ENCODE data around the gene HPCAL4. TPM values are rescaled to one million over a fixed set of nuclear protein-coding genes. Genes with fewer than 3 reads are reported as not detected.

Gene HPCAL4
- total RNA-seq, 1 experiment from 2014 or later: 0.14 TPM

GRCh38 chr1:39681294-39681693, 9.9 kb downstream of the HPCAL4 start:
- POLR2A ChIA-PET: no interaction called here
- no peak for TF ChIP-seq CTCF (IDR thresholded peaks at IDR 0.05; ENCODE audit: insufficient read depth in 1 of 2, low read depth in 1 of 2, low read length in 1 of 2, severe bottlenecking in 1 of 2, unreplicated experiment in 1 of 2)
- Histone ChIP-seq H3K4me1 (no peaks in the 10 kb centered on the region), H3K4me3 (ENCODE audit: low read depth, low read length) (no peak overlapping the region), H3K9me3 (no peaks in the 10 kb centered on the region), H3K36me3 (ENCODE audit: control insufficient read depth, insufficient read depth, low read length) (no peaks in the 10 kb centered on the region), H3K27me3 (replicated peaks; ENCODE audit: control insufficient read depth, insufficient read depth, low read length) (no peaks in the 10 kb centered on the region)
- no peaks in the 10 kb centered on the region for H3K36me3 Mint-ChIP-seq (ENCODE audit: insufficient read depth, unreplicated experiment)
- no peaks in the 10 kb centered on the region for H3K4me1 Mint-ChIP-seq (ENCODE audit: low read depth, unreplicated experiment)
- no peaks in the 10 kb centered on the region for H3K9me3 Mint-ChIP-seq (ENCODE audit: unreplicated experiment)
- intact Hi-C loops (cut with micrococcal nuclease; ENCODE audit: unreplicated experiment): no loop called here
- no peak overlapping the region for H3K4me3 Mint-ChIP-seq (ENCODE audit: unreplicated experiment)
- no peak for DNase-seq
- H3K27ac Mint-ChIP-seq (ENCODE audit: unreplicated experiment): no peak overlapping the region
- CTCF ChIA-PET: no interaction called here
- H3K27me3 Mint-ChIP-seq (ENCODE audit: insufficient read depth, unreplicated experiment): peaks cover 8% of the 10 kb centered on the region
- no TSS peak for BruUV-seq (replicated peaks)

- POLR2A ChIA-PET: no interaction called here
- no peaks in the 10 kb centered on the region for H3K9me3 Mint-ChIP-seq (ENCODE audit: unreplicated experiment)
- intact Hi-C loops (cut with micrococcal nuclease; ENCODE audit: unreplicated experiment): no loop called here
- Histone ChIP-seq H3K27me3 (replicated peaks; ENCODE audit: control insufficient read depth, insufficient read depth, low read length) (no peaks in the 10 kb centered on the region), H3K9me3 (no peaks in the 10 kb centered on the region), H3K4me3 (ENCODE audit: low read depth, low read length) (no peak overlapping the region), H3K4me1 (no peaks in the 10 kb centered on the region), H3K36me3 (ENCODE audit: control insufficient read depth, insufficient read depth, low read length) (no peaks in the 10 kb centered on the region)
- no peak for TF ChIP-seq CTCF (IDR thresholded peaks at IDR 0.05; ENCODE audit: insufficient read depth in 1 of 2, low read depth in 1 of 2, low read length in 1 of 2, severe bottlenecking in 1 of 2, unreplicated experiment in 1 of 2)
- no peak for DNase-seq
- H3K4me1 Mint-ChIP-seq (ENCODE audit: low read depth, unreplicated experiment): no peaks in the 10 kb centered on the region
- CTCF ChIA-PET: no interaction called here
- H3K4me3 Mint-ChIP-seq (ENCODE audit: unreplicated experiment): no peak overlapping the region
- peaks cover 8% of the 10 kb centered on the region for H3K27me3 Mint-ChIP-seq (ENCODE audit: insufficient read depth, unreplicated experiment)
- H3K36me3 Mint-ChIP-seq (ENCODE audit: insufficient read depth, unreplicated experiment): no peaks in the 10 kb centered on the region
- H3K27ac Mint-ChIP-seq (ENCODE audit: unreplicated experiment): no peak overlapping the region
- BruUV-seq (replicated peaks): no TSS peak
These were observed 10.5 kb downstream of the HPCAL4 start for GRCh38 chr1:39680751-39681150.

- H3K27me3 Mint-ChIP-seq (ENCODE audit: insufficient read depth, unreplicated experiment): peaks cover 6% of the 10 kb centered on the region
These were observed 11.4 kb downstream of the HPCAL4 start for GRCh38 chr1:39679821-39680220.

More at GRCh38 chr1:39679821-39680220, 11.4 kb downstream of the HPCAL4 start:
- no peaks in the 10 kb centered on the region for H3K9me3 Mint-ChIP-seq (ENCODE audit: unreplicated experiment)
- H3K4me3 Mint-ChIP-seq (ENCODE audit: unreplicated experiment): no peak overlapping the region
- no peaks in the 10 kb centered on the region for H3K36me3 Mint-ChIP-seq (ENCODE audit: insufficient read depth, unreplicated experiment)
- H3K27ac Mint-ChIP-seq (ENCODE audit: unreplicated experiment): no peak overlapping the region
- H3K9me3 ChIP-seq: no peaks in the 10 kb centered on the region
- H3K4me1 ChIP-seq: no peaks in the 10 kb centered on the region
- no peaks in the 10 kb centered on the region for H3K27me3 ChIP-seq (replicated peaks; ENCODE audit: control insufficient read depth, insufficient read depth, low read length)
- intact Hi-C loops (cut with micrococcal nuclease; ENCODE audit: unreplicated experiment): no loop called here
- no peaks in the 10 kb centered on the region for H3K4me1 Mint-ChIP-seq (ENCODE audit: low read depth, unreplicated experiment)
- H3K4me3 ChIP-seq (ENCODE audit: low read depth, low read length): no peak overlapping the region
- POLR2A ChIA-PET: no interaction called here
- no peak for DNase-seq
- CTCF ChIA-PET: no interaction called here
- H3K36me3 ChIP-seq (ENCODE audit: control insufficient read depth, insufficient read depth, low read length): no peaks in the 10 kb centered on the region
- no TSS peak for BruUV-seq (replicated peaks)
- no peak for TF ChIP-seq CTCF (IDR thresholded peaks at IDR 0.05; ENCODE audit: insufficient read depth in 1 of 2, low read depth in 1 of 2, low read length in 1 of 2, severe bottlenecking in 1 of 2, unreplicated experiment in 1 of 2)
